Suprapubic skin (tissue), 4 donors: ENCODE results near the gene SLX9. TPM values are rescaled to one million over a fixed set of nuclear protein-coding genes. Genes with fewer than 3 reads are reported as not detected.

Experiments used
- DNase-seq, 2 donors: peaks; one replicate each; pipeline ENCODE4 v3.0.0-alpha.2; 2019; ENCODE audit warnings: low spot score in 2 of 2
- H3K27ac ChIP-seq: fragments of 200-600 bp; sonication (generic); one replicate; pipeline ENCODE4 v1.5.1; 2019
- H3K27me3 ChIP-seq: fragments of 200-600 bp; sonication (generic); one replicate; pipeline ENCODE4 v1.5.1; 2019
- H3K36me3 ChIP-seq: fragments of 200-600 bp; sonication (generic); one replicate; pipeline ENCODE4 v1.5.1; 2019
- H3K4me1 ChIP-seq: fragments of 200-600 bp; sonication (generic); one replicate; pipeline ENCODE4 v1.5.1; 2019
- H3K4me3 ChIP-seq: fragments of 200-600 bp; sonication (generic); one replicate; pipeline ENCODE4 v1.5.1; 2019; ENCODE audit warnings: mild to moderate bottlenecking
- H3K9me3 ChIP-seq: fragments of 200-600 bp; sonication (generic); one replicate; pipeline ENCODE4 v1.5.1; 2019
- CTCF ChIP-seq, 2 donors: fragments of 200-600 bp in 1 of 2; fragments of 450-650 bp in 1 of 2; sonication (generic) in 1 of 2; IDR thresholded peaks; one replicate each; pipeline ENCODE4 v1.5.1; 2016 to 2019; ENCODE audit warnings: antibody characterized with exemption in 2 of 2, mild to moderate bottlenecking in 1 of 2, moderate library complexity in 1 of 2
- EP300 ChIP-seq: sonication (generic); formaldehyde crosslinking; IDR thresholded peaks from one replicate; pipeline ENCODE4 v1.6.1; 2017; ENCODE audit warnings: antibody characterized with exemption
- POLR2A ChIP-seq, 2 donors: fragments of 450-650 bp; IDR thresholded peaks; one replicate each; pipeline ENCODE4 v1.6.1; 2017; ENCODE audit warnings: antibody characterized with exemption in 2 of 2, mild to moderate bottlenecking in 2 of 2, moderate library complexity in 2 of 2
- POLR2AphosphoS5 ChIP-seq, 3 donors: sonication (generic); formaldehyde crosslinking; IDR thresholded peaks; one replicate each; pipeline ENCODE4 v1.6.1; 2017; ENCODE audit warnings: antibody characterized with exemption in 3 of 3
- WGBS: methylation state at CpG from one replicate; pipeline ENCODE4 v1.1.5; 2018; 5-methylcytosine and 5-hydroxymethylcytosine counted together
- total RNA-seq, 4 donors: library from RNA; depleted of rRNA; stranded (reverse); fragments of >200 nt; gene quantifications; one replicate each; pipeline ENCODE4 v1.1.0, GENCODE V29; 2016

SLX9 gene
- total RNA-seq, 4 donors from 2014 or later, result 13.4 to 16.9 (median 14.4) TPM

GRCh38 chr21:45017039-45017960 is 77.5 kb downstream of the SLX9 start:
- peak; percentile 51 to 63 for DNase-seq
- Histone ChIP-seq H3K9me3 (no peaks in the 10 kb centered on the region), H3K27me3 (no peaks in the 10 kb centered on the region), H3K27ac (no peak overlapping the region), H3K4me3 (no peak overlapping the region), H3K4me1 (peaks cover 30% of the 10 kb centered on the region), H3K36me3 (no peaks in the 10 kb centered on the region)
- WGBS, result 73% methylated on average over 14 of the region's 15 CpGs
- no peak for TF ChIP-seq EP300
- no peak for TF ChIP-seq CTCF (IDR thresholded peaks at IDR 0.05)
- TF ChIP-seq POLR2AphosphoS5 (IDR thresholded peaks at IDR 0.05), result no peak
- TF ChIP-seq POLR2A (IDR thresholded peaks at IDR 0.05), result no peak

- Histone ChIP-seq H3K9me3 (no peaks in the 10 kb centered on the region), H3K27me3 (no peaks in the 10 kb centered on the region), H3K4me1 (peaks cover 24% of the 10 kb centered on the region), H3K4me3 (peak overlapping the region; percentile 52), H3K36me3 (no peaks in the 10 kb centered on the region), H3K27ac (peak overlapping the region; percentile 70)
- DNase-seq, result peak; percentile 65 to 73
- TF ChIP-seq POLR2AphosphoS5 (IDR thresholded peaks at IDR 0.05), result no peak
- no peak for TF ChIP-seq POLR2A (IDR thresholded peaks at IDR 0.05)
- TF ChIP-seq CTCF (IDR thresholded peaks at IDR 0.05), result no peak
- TF ChIP-seq EP300, result no peak
- WGBS, result 46% methylated on average over 17 of the region's 101 CpGs
Observed at GRCh38 chr21:45018131-45019075, 78.6 kb downstream of the SLX9 start.

- no peak for TF ChIP-seq POLR2A (IDR thresholded peaks at IDR 0.05)
- TF ChIP-seq CTCF (IDR thresholded peaks at IDR 0.05), result no peak
- TF ChIP-seq EP300, result no peak
- TF ChIP-seq POLR2AphosphoS5 (IDR thresholded peaks at IDR 0.05), result no peak
- no peaks in the 10 kb centered on the region for H3K36me3 ChIP-seq
- peaks cover 24% of the 10 kb centered on the region for H3K4me1 ChIP-seq
- no peaks in the 10 kb centered on the region for H3K27me3 ChIP-seq
- peak overlapping the region; percentile 70 for H3K27ac ChIP-seq
- 88% methylated on average over 3 of the region's 60 CpGs for WGBS
- DNase-seq, result peak; percentile 72 to 80
- H3K4me3 ChIP-seq, result peak overlapping the region; percentile 52
- H3K9me3 ChIP-seq, result no peaks in the 10 kb centered on the region
Observed at GRCh38 chr21:45019076-45019886, 79.5 kb downstream of the SLX9 start.

- Histone ChIP-seq H3K9me3 (no peaks in the 10 kb centered on the region), H3K27me3 (no peaks in the 10 kb centered on the region), H3K36me3 (no peaks in the 10 kb centered on the region), H3K27ac (peak overlapping the region; percentile 70), H3K4me1 (peaks cover 24% of the 10 kb centered on the region), H3K4me3 (no peak overlapping the region)
- peak; percentile 66 to 74 for DNase-seq
- TF ChIP-seq POLR2AphosphoS5 (IDR thresholded peaks at IDR 0.05), result no peak
- TF ChIP-seq CTCF (IDR thresholded peaks at IDR 0.05), result no peak
- no peak for TF ChIP-seq POLR2A (IDR thresholded peaks at IDR 0.05)
- no peak for TF ChIP-seq EP300
- WGBS, result 81% methylated on average over 17 of the region's 19 CpGs
Observed at GRCh38 chr21:45019887-45020537, 80.2 kb downstream of the SLX9 start.
